Peyer's patch (tissue), 4 donors: ENCODE measurements around the gene FGGY. TPM values are rescaled to one million over a fixed set of nuclear protein-coding genes. Genes with fewer than 3 reads are reported as not detected.
"Not testable (repeated sequence)": the region's sequence is repeated elsewhere in the genome, so short reads cannot be mapped to it uniquely, and the experiment has no call there.

ENCODE experiments used
- DNase-seq, 3 donors: peaks; one replicate each; pipeline ENCODE4 v3.0.0-alpha.2; 2017 to 2019
- H3K27ac ChIP-seq, 4 donors: fragments of 200-600 bp; sonication (generic); one replicate each; pipeline ENCODE4 v1.5.1; 2016 to 2019
- H3K27me3 ChIP-seq, 2 donors: fragments of 200-600 bp; sonication (generic); one replicate each; pipeline ENCODE4 v1.5.1; 2019
- H3K36me3 ChIP-seq, 3 donors: fragments of 200-600 bp; sonication (generic); one replicate each; pipeline ENCODE4 v1.5.1; 2016 to 2019
- H3K4me1 ChIP-seq, 4 donors: fragments of 200-600 bp; sonication (generic); one replicate each; pipeline ENCODE4 v1.5.1; 2016 to 2019
- H3K4me3 ChIP-seq, 4 donors: fragments of 200-600 bp; sonication (generic); 1 replicate in 3 of 4; 2 replicates in 1 of 4; pipeline ENCODE4 v1.5.1; 2016 to 2019; ENCODE audit warnings: mild to moderate bottlenecking in 1 of 4
- H3K9me3 ChIP-seq, 4 donors: fragments of 200-600 bp; sonication (generic); one replicate each; pipeline ENCODE4 v1.5.1; 2016 to 2019; ENCODE audit warnings: mild to moderate bottlenecking in 1 of 4
- CTCF ChIP-seq, 6 experiments: fragments of 450-650 bp in 4 of 6; fragments of 200-600 bp in 2 of 6; sonication (generic) in 1 of 6; IDR thresholded peaks; one replicate each; pipeline ENCODE4 v1.5.1; 2017 to 2019; ENCODE audit warnings: antibody characterized with exemption in 6 of 6, mild to moderate bottlenecking in 3 of 6, moderate library complexity in 1 of 6
- POLR2A ChIP-seq, 2 donors: fragments of 450-650 bp; IDR thresholded peaks; one replicate each; pipeline ENCODE4 v1.5.1; 2017; ENCODE audit warnings: antibody characterized with exemption in 2 of 2, mild to moderate bottlenecking in 2 of 2, moderate library complexity in 2 of 2
- total RNA-seq, 4 donors: library from RNA; depleted of rRNA; stranded (reverse); fragments of >200 nt; gene quantifications; one replicate each; pipeline ENCODE4 v1.1.0, GENCODE V29; 2016

The FGGY gene
- total RNA-seq, 4 donors from 2014 or later, result 18.9 to 102 (median 33.6) TPM

GRCh38 chr1:59556802-59557548 is 260.1 kb downstream of the FGGY start:
- no peak for TF ChIP-seq CTCF (IDR thresholded peaks at IDR 0.05)
- no peak for TF ChIP-seq POLR2A (IDR thresholded peaks at IDR 0.05)
- H3K27ac ChIP-seq, result no peak overlapping the region
- H3K9me3 ChIP-seq, result peaks cover 0 to 11% (median 0%) of the 10 kb centered on the region in 4 donors
- H3K36me3 ChIP-seq, result no peaks in the 10 kb centered on the region
- DNase-seq, result peak in 1 of 3 donors; percentile 55
- H3K4me1 ChIP-seq, result no peaks in the 10 kb centered on the region
- no peaks in the 10 kb centered on the region for H3K27me3 ChIP-seq
- no peak overlapping the region for H3K4me3 ChIP-seq

- no peak for TF ChIP-seq POLR2A (IDR thresholded peaks at IDR 0.05)
- TF ChIP-seq CTCF (IDR thresholded peaks at IDR 0.05), result no peak
- no peaks in the 10 kb centered on the region for H3K27me3 ChIP-seq
- no peak overlapping the region for H3K4me3 ChIP-seq
- H3K4me1 ChIP-seq, result no peaks in the 10 kb centered on the region
- peaks cover 0 to 11% (median 0%) of the 10 kb centered on the region in 4 donors for H3K9me3 ChIP-seq
- no peak overlapping the region for H3K27ac ChIP-seq
- DNase-seq, result no peak
- H3K36me3 ChIP-seq, result no peaks in the 10 kb centered on the region
These were observed 260.6 kb downstream of the FGGY start for GRCh38 chr1:59557549-59557885.

GRCh38 chr1:59558580-59558979 is 261.7 kb downstream of the FGGY start:
- H3K27me3 ChIP-seq, H3K4me3 ChIP-seq, H3K4me1 ChIP-seq, H3K36me3 ChIP-seq, H3K27ac ChIP-seq, DNase-seq: not testable (repeated sequence)
- H3K9me3 ChIP-seq, result peaks cover 0 to 11% (median 0%) of the 10 kb centered on the region in 4 donors

GRCh38 chr1:59560807-59561450 is 264.0 kb downstream of the FGGY start:
- no peaks in the 10 kb centered on the region for H3K27me3 ChIP-seq
- H3K4me3 ChIP-seq, result no peak overlapping the region
- TF ChIP-seq POLR2A (IDR thresholded peaks at IDR 0.05) (no peak), CTCF (IDR thresholded peaks at IDR 0.05) (no peak)
- H3K27ac ChIP-seq, result peak overlapping the region in 1 of 4 donors; percentile 57
- no peaks in the 10 kb centered on the region for H3K4me1 ChIP-seq
- DNase-seq, result peak in 2 of 3 donors; percentile 58 to 67
- no peaks in the 10 kb centered on the region for H3K36me3 ChIP-seq
- H3K9me3 ChIP-seq, result peaks cover 0 to 11% (median 0%) of the 10 kb centered on the region in 4 donors

GRCh38 chr1:59561796-59562195 is 264.9 kb downstream of the FGGY start:
- no peak for DNase-seq
- peak overlapping the region in 1 of 4 donors; percentile 57 for H3K27ac ChIP-seq
- peaks cover 0 to 11% (median 0%) of the 10 kb centered on the region in 4 donors for H3K9me3 ChIP-seq
- H3K4me1 ChIP-seq, result no peaks in the 10 kb centered on the region
- TF ChIP-seq POLR2A (IDR thresholded peaks at IDR 0.05), result no peak
- TF ChIP-seq CTCF (IDR thresholded peaks at IDR 0.05), result no peak
- no peaks in the 10 kb centered on the region for H3K27me3 ChIP-seq
- H3K36me3 ChIP-seq, result no peaks in the 10 kb centered on the region
- H3K4me3 ChIP-seq, result no peak overlapping the region

GRCh38 chr1:59564192-59564891 is 267.4 kb downstream of the FGGY start:
- Histone ChIP-seq H3K4me3 (no peak overlapping the region), H3K27me3 (no peaks in the 10 kb centered on the region), H3K27ac (no peak overlapping the region), H3K36me3 (no peaks in the 10 kb centered on the region), H3K9me3 (no peaks in the 10 kb centered on the region), H3K4me1 (no peaks in the 10 kb centered on the region)
- TF ChIP-seq CTCF (IDR thresholded peaks at IDR 0.05) (no peak), POLR2A (IDR thresholded peaks at IDR 0.05) (no peak)
- no peak for DNase-seq
